Fibroblast of mammary gland (primary cell): Measurements from ENCODE around the gene OTP.

ENCODE experiments used
- DNase-seq: peaks from one replicate; pipeline ENCODE4 v3.0.0-alpha.2; 2010; ENCODE audit warnings: low read depth
- H3K4me3 ChIP-seq: 2 replicates; pipeline ENCODE4 v1.5.1; 2011; ENCODE audit warnings: low read depth, mild to moderate bottlenecking, low read length, moderate library complexity; ENCODE audit not compliant: control insufficient read depth
- TF ChIP-seq, protein P1 (sequence below): conservative IDR thresholded peaks from 2 replicates; pipeline ENCODE4 v1.5.1; 2011; ENCODE audit warnings: low read depth, low read length, inconsistent platforms; ENCODE audit not compliant: control insufficient read depth, insufficient read depth

OTP gene

DNA sequence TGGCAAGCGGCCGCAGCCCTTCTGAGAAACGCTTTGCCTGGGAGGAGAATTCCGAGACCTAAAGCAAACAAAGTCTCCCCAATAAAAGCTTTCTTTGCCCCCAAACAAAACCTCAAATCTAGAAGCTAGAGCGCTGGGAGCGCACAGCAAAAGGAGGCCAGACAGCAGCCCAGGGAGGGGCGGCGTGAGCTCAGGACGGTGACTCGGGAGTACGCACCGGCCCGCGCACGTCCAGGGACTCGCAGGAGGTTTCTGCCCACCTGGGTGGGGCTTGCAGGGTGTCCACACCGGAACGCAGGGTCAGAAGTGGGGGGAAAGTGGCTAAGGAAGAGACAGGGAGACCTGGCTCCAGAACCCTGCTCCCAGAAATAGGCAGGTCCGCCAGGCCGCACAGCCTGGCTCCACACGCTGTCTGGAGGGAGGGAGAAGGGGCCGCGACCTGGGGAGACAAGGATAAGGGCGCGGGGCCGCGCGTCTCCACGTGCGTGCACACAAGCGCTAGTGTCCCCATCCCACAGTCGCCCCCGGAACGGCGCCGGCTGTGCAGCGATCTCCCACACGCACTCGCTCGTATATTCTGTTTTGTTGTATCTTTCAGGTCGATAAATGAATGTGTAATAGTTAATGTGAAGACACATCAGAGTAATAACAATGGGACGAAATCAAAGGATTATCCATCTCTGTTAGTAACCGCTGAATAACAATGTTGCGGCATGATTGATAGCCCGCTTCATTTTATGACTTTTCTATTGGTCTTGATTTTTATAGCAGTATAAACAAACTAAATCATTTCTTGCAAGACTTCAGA lies 2.3 kb upstream of the OTP start:
- no peak overlapping the region for H3K4me3 ChIP-seq
- TF ChIP-seq, protein P1, sequence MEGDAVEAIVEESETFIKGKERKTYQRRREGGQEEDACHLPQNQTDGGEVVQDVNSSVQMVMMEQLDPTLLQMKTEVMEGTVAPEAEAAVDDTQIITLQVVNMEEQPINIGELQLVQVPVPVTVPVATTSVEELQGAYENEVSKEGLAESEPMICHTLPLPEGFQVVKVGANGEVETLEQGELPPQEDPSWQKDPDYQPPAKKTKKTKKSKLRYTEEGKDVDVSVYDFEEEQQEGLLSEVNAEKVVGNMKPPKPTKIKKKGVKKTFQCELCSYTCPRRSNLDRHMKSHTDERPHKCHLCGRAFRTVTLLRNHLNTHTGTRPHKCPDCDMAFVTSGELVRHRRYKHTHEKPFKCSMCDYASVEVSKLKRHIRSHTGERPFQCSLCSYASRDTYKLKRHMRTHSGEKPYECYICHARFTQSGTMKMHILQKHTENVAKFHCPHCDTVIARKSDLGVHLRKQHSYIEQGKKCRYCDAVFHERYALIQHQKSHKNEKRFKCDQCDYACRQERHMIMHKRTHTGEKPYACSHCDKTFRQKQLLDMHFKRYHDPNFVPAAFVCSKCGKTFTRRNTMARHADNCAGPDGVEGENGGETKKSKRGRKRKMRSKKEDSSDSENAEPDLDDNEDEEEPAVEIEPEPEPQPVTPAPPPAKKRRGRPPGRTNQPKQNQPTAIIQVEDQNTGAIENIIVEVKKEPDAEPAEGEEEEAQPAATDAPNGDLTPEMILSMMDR = no peak
- DNase-seq = no peak

DNA sequence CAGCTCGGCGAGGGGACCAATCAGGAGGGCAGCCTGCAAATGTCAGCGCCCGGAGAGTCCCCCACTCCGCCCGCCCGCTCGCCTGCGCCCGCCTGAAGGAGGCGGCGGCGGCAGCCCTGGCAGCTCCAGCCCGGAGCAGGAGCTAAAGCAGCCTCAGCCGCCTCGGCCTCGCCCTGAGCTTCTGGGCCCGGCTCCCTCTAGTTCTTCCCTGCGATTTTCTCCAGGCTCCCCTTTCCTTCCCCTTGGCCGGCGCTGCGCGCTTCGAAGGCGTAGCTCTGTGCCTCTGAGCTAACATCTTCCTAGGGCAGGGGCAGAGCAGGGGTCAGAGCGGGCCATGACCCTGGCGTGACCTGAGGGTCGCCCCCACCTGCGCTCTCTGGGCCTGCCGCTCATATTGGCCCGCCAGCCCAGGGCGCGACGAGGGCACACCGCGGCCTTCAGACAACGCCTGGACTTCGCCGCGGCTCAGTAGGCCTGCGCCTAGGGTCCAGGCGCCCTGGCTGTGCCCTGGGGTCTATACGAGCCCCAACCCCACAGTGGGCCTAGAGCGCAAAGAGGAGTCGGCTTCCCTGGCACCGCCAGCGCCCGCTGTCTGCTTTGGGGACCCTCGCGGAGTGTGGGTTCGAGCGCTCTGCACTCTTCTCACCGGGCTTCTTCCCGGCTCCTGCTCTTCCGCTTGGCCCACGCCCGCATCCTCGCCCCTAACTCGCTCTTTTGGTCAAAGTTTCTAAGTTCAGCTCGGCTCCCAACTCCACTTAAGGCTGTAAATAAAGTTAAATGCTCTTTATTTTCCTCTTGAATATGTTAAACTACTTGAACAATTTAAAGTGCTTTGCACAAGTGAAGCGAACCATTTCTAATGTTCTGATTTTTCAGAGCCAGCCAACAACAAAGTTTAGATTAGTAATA lies 504 bp upstream of the OTP start:
- DNase-seq = no peak
- TF ChIP-seq, protein P1 = no peak
- H3K4me3 ChIP-seq = no peak overlapping the region

DNA sequence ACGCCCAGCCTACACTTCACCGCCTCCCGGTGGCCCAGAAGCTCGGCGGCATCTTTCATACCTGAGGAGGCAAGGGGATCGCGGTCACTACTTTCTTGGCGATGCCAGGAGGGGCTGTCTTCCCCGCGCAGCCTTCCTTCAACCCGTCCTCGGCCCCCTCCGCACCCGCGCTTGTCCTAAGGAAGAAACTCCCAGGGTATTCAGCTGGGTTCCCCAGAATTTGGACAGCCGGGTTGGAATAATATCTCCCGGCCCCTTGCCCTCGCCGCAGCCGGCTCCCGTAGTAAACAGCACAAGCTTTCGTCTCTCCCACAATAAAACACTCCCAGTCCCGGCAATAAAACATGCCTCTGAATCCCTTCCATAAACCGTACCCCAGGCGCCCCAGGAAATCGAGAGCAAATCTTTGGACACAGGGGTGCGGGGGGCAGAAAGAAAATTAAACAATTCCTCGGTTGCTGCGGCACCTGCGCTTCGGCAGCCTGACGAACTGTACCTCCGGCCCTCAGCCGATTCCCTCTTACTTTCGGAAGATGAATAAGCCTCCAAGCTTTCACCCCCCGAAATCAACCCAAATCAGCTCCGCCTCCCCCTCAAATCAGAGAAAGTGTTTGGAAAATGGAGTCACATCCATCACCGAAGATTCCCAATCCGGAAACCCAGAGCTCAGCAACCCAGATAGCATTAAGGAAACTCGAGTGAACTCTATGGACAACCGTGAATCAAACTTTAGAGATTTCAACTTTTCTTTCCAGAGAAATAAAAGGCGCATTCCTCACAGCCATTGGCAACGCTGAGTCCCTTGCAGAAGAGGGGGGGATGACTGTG lies 1.1 kb downstream of the OTP start:
- TF ChIP-seq, protein P1 = no peak
- DNase-seq = no peak
- no peak overlapping the region for H3K4me3 ChIP-seq

DNA sequence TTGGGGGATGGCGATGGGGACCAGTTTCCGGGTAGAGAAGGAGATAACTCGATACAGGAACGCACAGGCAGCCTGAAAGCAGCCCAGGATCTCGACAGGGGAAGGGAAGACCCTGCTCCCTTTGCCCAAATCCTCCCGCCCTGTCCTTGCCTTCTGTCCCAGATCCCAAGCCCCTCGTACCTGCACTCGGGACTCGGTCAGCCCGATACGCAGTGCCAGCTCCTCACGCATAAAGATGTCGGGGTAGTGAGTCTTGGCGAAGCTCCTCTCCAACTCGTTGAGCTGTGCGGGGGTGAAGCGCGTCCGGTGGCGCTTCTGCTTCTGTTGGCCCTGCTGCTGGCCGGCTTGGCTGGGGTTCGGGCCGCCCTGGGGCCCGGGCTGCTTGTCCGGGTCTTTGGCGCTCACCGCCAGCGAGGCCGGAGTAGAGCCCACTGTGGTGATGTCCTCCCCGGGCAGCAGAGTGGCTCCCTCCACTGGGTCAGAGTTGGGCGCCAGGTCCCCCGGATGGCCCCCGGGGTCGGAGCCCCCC lies 1.8 kb downstream of the OTP start:
- no peak for DNase-seq
- TF ChIP-seq, protein P1 = no peak
- no peak overlapping the region for H3K4me3 ChIP-seq

DNA sequence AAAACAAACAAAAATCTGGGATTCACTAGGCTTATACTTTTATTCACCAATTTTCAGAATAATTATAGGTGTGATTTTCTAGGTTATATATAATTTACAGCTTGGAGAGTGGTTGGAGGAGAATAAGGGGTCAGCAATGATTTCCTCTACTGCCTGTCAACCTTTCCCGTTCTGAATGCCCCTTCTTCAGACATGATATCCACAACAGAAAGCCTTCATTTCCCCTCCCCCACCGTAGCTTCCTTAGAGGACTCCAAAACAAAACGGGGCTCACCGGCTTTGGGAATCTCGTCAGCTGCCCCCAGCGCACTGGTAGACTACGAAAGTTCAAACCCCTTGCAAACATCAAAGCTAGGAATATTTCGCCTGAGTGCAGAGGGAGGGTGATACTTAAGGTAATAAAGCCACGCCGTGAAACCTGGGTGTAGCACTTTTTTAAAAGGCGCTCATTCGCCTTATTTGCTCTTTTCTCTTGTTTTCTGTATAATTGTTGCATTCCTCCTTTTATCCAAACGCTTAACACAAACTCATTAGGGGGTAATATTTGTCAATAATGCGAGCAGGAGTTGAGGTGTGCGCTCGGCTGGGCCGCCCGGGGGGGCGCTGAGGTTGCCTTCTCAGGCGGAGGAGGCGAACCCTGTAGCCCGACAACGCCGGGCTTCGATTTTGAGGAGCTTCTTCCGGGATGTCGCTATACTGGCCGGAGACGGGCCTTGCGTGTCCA lies 2.4 kb downstream of the OTP start:
- TF ChIP-seq, protein P1 = no peak
- DNase-seq = no peak
- no peak overlapping the region for H3K4me3 ChIP-seq
